ENCODE results near the gene C1orf159. TPM values are rescaled to one million over a fixed set of nuclear protein-coding genes. Genes with fewer than 3 reads are reported as not detected.
A peak's percentile ranks its signal among the peaks of the same experiment; 100 is the strongest.

The C1orf159 gene
- total RNA-seq, 1 experiment from 2014 or later, result 15.7 TPM

DNA sequence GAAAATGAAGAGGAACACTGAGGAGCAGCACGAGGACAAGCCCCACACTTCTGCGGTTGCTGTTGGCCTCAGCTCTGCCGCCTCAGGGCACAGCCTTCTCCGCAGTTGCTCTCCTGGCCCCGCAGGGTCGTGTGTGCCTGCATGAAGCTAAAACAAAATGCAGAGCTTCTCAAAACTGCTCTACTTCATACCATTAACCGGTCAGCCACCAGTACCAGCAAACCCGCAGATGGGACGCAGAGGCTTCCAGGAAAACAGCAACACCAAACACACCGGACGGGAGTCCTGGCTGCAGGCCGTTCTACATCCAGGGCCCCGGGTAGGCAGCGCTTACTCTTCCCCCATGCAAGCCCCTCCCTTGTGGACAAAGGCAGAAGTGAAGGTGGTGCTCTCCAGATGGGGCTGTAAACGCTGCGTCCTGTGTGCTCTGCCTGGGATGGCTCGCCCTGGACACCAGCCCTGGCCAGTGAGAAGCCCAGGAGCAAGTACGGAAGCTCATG, 7.1 kb upstream of the C1orf159 start:
- TF ChIP-seq, protein P1, sequence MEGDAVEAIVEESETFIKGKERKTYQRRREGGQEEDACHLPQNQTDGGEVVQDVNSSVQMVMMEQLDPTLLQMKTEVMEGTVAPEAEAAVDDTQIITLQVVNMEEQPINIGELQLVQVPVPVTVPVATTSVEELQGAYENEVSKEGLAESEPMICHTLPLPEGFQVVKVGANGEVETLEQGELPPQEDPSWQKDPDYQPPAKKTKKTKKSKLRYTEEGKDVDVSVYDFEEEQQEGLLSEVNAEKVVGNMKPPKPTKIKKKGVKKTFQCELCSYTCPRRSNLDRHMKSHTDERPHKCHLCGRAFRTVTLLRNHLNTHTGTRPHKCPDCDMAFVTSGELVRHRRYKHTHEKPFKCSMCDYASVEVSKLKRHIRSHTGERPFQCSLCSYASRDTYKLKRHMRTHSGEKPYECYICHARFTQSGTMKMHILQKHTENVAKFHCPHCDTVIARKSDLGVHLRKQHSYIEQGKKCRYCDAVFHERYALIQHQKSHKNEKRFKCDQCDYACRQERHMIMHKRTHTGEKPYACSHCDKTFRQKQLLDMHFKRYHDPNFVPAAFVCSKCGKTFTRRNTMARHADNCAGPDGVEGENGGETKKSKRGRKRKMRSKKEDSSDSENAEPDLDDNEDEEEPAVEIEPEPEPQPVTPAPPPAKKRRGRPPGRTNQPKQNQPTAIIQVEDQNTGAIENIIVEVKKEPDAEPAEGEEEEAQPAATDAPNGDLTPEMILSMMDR (IDR thresholded peaks at IDR 0.05; ENCODE audit: unreplicated experiment), result no peak
- intact Hi-C loops (cut with micrococcal nuclease), result loop anchor here (2.0 kb wide), 2 partner anchors 108 to 168 kb away; no protein-coding TSS in a partner anchor
- no peaks in the 10 kb centered on the region for H3K9me3 Mint-ChIP-seq (ENCODE audit: unreplicated experiment)
- H3K27ac Mint-ChIP-seq (ENCODE audit: low read depth, unreplicated experiment), result no peak overlapping the region
- no peaks in the 10 kb centered on the region for H3K4me1 Mint-ChIP-seq (ENCODE audit: insufficient read depth, unreplicated experiment)
- H3K4me3 Mint-ChIP-seq (ENCODE audit: unreplicated experiment), result no peak overlapping the region
- no peaks in the 10 kb centered on the region for H3K27me3 Mint-ChIP-seq (ENCODE audit: insufficient read depth, unreplicated experiment)
- BruUV-seq (replicated peaks), result no TSS peak
- ChIA-PET CTCF (interaction anchor here (0.6 to 7.2 kb wide), 20 partner anchors 7 to 248 kb away, joined by 3 to 77 read pairs (median 4); partner anchors contain the start of gene B3GALT6), POLR2A (interaction anchor here (0.6 to 1.8 kb wide), 3 partner anchors 108 to 168 kb away, joined by 3 to 13 read pairs (median 3); no protein-coding TSS in a partner anchor)
- H3K36me3 Mint-ChIP-seq (ENCODE audit: insufficient read depth, unreplicated experiment), result no peaks in the 10 kb centered on the region
- DNase-seq (ENCODE audit: unreplicated experiment), result no peak

- Mint-ChIP-seq H3K9me3 (ENCODE audit: unreplicated experiment) (no peaks in the 10 kb centered on the region), H3K27me3 (ENCODE audit: insufficient read depth, unreplicated experiment) (no peaks in the 10 kb centered on the region), H3K4me3 (ENCODE audit: unreplicated experiment) (no peak overlapping the region), H3K27ac (ENCODE audit: low read depth, unreplicated experiment) (no peak overlapping the region), H3K36me3 (ENCODE audit: insufficient read depth, unreplicated experiment) (no peaks in the 10 kb centered on the region), H3K4me1 (ENCODE audit: insufficient read depth, unreplicated experiment) (no peaks in the 10 kb centered on the region)
- DNase-seq (ENCODE audit: unreplicated experiment), result peak; percentile 73
- TF ChIP-seq, protein P1 (IDR thresholded peaks at IDR 0.05; ENCODE audit: unreplicated experiment), result peak; percentile 92
- ChIA-PET POLR2A (interaction anchor here (0.6 to 1.8 kb wide), 4 partner anchors 109 to 169 kb away, joined by 3 to 13 read pairs (median 4); no protein-coding TSS in a partner anchor), CTCF (interaction anchor here (0.6 to 7.2 kb wide), 28 partner anchors 8 to 498 kb away, joined by 3 to 77 read pairs (median 4); partner anchors contain the start of gene B3GALT6)
- no TSS peak for BruUV-seq (replicated peaks)
- intact Hi-C loops (cut with micrococcal nuclease), result loop anchor here (2.0 kb wide), 2 partner anchors 109 to 169 kb away; no protein-coding TSS in a partner anchor
These were observed 6.4 kb upstream of the C1orf159 start for GRCh38 chr1:1122078-1122811.

DNA sequence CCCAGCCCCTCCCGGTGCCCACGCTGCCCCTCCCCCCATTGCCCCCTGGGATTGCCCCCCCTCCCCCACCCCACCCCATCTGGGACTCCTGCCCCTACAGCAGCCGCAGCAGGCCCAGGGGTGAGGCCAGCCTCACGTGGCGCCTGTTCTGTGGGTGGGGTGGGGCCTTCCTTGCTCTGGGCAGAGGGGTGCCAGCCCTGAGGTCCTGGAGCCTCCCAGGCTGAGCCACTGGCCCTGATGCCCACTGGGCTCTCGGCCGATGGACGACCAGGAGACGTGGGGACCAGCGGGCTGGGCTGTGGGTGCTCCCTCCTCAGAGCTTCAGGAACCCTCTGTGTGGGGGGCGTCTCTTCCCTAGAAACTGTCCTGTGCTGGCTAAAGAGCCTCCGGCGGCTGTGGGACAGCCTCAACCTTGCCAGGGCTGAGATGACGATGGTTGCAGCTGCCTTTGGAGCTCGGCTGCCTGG, 5.8 kb upstream of the C1orf159 start:
- Mint-ChIP-seq H3K27me3 (ENCODE audit: insufficient read depth, unreplicated experiment) (no peaks in the 10 kb centered on the region), H3K9me3 (ENCODE audit: unreplicated experiment) (no peaks in the 10 kb centered on the region), H3K4me3 (ENCODE audit: unreplicated experiment) (no peak overlapping the region), H3K36me3 (ENCODE audit: insufficient read depth, unreplicated experiment) (no peaks in the 10 kb centered on the region), H3K27ac (ENCODE audit: low read depth, unreplicated experiment) (no peak overlapping the region), H3K4me1 (ENCODE audit: insufficient read depth, unreplicated experiment) (no peaks in the 10 kb centered on the region)
- TF ChIP-seq, protein P1 (IDR thresholded peaks at IDR 0.05; ENCODE audit: unreplicated experiment), result no peak
- ChIA-PET CTCF (interaction anchor here (0.6 to 7.2 kb wide), 17 partner anchors 9 to 499 kb away, joined by 3 to 77 read pairs (median 4); partner anchors contain the start of gene B3GALT6), POLR2A (interaction anchor here (0.6 to 1.8 kb wide), 2 partner anchors 129 to 170 kb away, joined by 4 to 13 read pairs; no protein-coding TSS in a partner anchor)
- no peak for DNase-seq (ENCODE audit: unreplicated experiment)
- intact Hi-C loops (cut with micrococcal nuclease), result loop anchor here (2.0 kb wide), 2 partner anchors 109 to 169 kb away; no protein-coding TSS in a partner anchor
- BruUV-seq (replicated peaks), result no TSS peak
